Stomach (tissue), 9 donors: ENCODE measurements around the gene BCAR1. TPM values are rescaled to one million over a fixed set of nuclear protein-coding genes. Genes with fewer than 3 reads are reported as not detected.
A peak's percentile ranks its signal among the peaks of the same experiment; 100 is the strongest.

Source experiments
- DNase-seq, 2 donors: peaks; one replicate each; pipeline versions ENCODE4 v3.0.0 to v3.0.0-alpha.2; 2013 to 2019
- H3K27ac ChIP-seq, 5 donors: fragments of 200-600 bp in 4 of 5; sonication (generic) in 4 of 5; one replicate each; pipeline ENCODE4 v1.5.1; 2013 to 2019; ENCODE audit warnings: mild to moderate bottlenecking in 1 of 5, moderate library complexity in 1 of 5
- H3K27me3 ChIP-seq, 3 donors: fragments of 200-600 bp; sonication (generic); one replicate each; pipeline ENCODE4 v1.5.1; 2017 to 2019; ENCODE audit warnings: mixed run types in 1 of 3
- H3K36me3 ChIP-seq, 4 donors: fragments of 200-600 bp; sonication (generic); 1 replicate in 3 of 4; 2 replicates in 1 of 4; pipeline ENCODE4 v1.5.1; 2016 to 2019
- H3K4me1 ChIP-seq, 4 donors: fragments of 200-600 bp; sonication (generic); one replicate each; pipeline ENCODE4 v1.5.1; 2016 to 2019
- H3K4me3 ChIP-seq, 4 donors: fragments of 200-600 bp; sonication (generic) in 3 of 4; one replicate each; pipeline ENCODE4 v1.5.1; 2016 to 2019; ENCODE audit warnings: mild to moderate bottlenecking in 1 of 4
- H3K9me3 ChIP-seq, 4 donors: fragments of 200-600 bp; sonication (generic); one replicate each; pipeline ENCODE4 v1.5.1; 2016 to 2019
- EP300 ChIP-seq: sonication (generic); formaldehyde crosslinking; IDR thresholded peaks from one replicate; pipeline ENCODE4 v1.6.1; 2017; ENCODE audit warnings: antibody characterized with exemption
- POLR2A ChIP-seq, 4 donors: fragments of 450-650 bp; IDR thresholded peaks; one replicate each; pipeline ENCODE4 v1.6.1; 2016; ENCODE audit warnings: antibody characterized with exemption in 4 of 4, control low read depth in 2 of 4, mild to moderate bottlenecking in 1 of 4, moderate library complexity in 1 of 4
- POLR2AphosphoS5 ChIP-seq, 3 donors: sonication (generic); formaldehyde crosslinking; IDR thresholded peaks; one replicate each; pipeline ENCODE4 v1.6.1; 2016; ENCODE audit warnings: antibody characterized with exemption in 3 of 3
- WGBS, 5 donors: extraction: QIAGEN DNeasy Blood & Tissue Kit in 3 of 5; methylation state at CpG; one replicate each; pipeline versions ENCODE4 v1.1.5 to v1.1.7; 2013 to 2018; 5-methylcytosine and 5-hydroxymethylcytosine counted together
- intact Hi-C: fragments of 100-400 bp; cut with DNase I; formaldehyde crosslinking; loops from one replicate; pipeline ENCODE4 v1.15.1; 2023; ENCODE audit warnings: low total_unique reads
- polyA plus RNA-seq, 3 donors: library from polyadenylated mRNA; stranded (reverse); fragments of 200-250 nt; gene quantifications; one replicate each; pipeline ENCODE4 v1.2.3, GENCODE V29; 2013
- total RNA-seq, 5 donors: library from RNA; depleted of rRNA; stranded (reverse); fragments of >200 nt; gene quantifications; one replicate each; pipeline versions ENCODE4 v1.1.0 to v1.2.3, GENCODE V29; 2014 to 2016
- TF ChIP-seq, protein P1 (sequence below), 7 experiments: fragments of 450-650 bp in 4 of 7; fragments of 200-600 bp in 3 of 7; sonication (generic) in 3 of 7; IDR thresholded peaks; one replicate each; pipeline ENCODE4 v1.5.1; 2016 to 2019; ENCODE audit warnings: antibody characterized with exemption in 7 of 7, control low read depth in 2 of 7, mild to moderate bottlenecking in 1 of 7
- donor health status: healthy with polysubstance abuse.
- donor health status: Bipolar disorder and iron deficiency.
- donor health status: healthy.

The BCAR1 gene
- total and polyA plus RNA-seq, 8 donors = 34.7 to 219 (median 56.8) TPM

DNA sequence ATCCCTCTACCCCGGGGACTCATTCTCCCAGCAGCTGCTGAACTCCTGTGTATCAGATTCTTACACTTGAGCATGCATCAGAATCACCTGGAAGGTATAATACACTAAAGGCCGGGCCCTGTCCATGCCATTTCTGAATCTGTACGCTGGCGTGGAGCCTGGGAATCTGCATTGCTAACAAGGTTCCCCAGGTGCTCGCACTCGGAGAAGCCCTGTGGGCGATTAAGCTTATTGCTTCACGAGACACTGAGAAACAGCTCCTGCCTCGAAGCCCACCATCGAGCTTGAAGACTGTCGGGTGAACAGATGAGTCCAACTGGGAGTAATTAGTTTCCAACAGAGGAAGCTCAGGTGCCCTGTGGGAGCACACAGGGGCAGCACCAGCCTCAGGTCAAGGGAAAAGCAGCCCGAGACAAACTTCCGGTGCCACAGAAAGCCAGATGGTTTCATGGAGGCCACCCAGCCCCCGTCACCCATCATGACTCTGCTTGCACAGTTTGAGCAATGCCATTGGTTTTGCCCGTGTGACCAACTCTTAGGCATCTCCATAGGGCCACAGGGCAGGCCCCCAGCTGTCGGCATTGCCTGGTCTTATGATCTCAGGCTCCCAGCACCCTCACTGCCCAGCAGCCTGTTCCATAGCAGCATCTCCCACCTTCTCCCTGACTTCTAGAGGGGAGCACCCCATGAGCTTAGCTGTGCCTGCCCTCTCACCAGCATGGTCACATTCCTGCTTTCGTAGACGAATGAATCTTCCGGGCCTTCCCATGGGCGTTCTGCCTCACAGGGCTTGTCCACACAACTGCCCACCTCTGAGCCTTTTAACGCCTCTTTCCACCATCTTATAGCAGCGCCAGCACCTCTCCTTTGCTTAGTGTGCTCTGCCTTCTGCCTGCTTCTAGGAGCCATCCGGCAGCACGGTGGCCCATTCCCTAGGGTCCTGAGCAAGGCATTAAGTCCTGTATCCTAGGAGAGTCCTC, 55.3 kb downstream of the BCAR1 start:
- Histone ChIP-seq H3K27me3 (peaks cover 0 to 41% (median 12%) of the 10 kb centered on the region in 3 donors), H3K27ac (no peak overlapping the region), H3K4me1 (peaks cover 0 to 14% (median 7%) of the 10 kb centered on the region in 4 donors), H3K9me3 (no peaks in the 10 kb centered on the region), H3K36me3 (no peaks in the 10 kb centered on the region), H3K4me3 (no peak overlapping the region)
- peak in 1 of 2 donors; percentile 22 for DNase-seq
- no peak for TF ChIP-seq POLR2A (IDR thresholded peaks at IDR 0.05)
- no peak for TF ChIP-seq EP300
- TF ChIP-seq, protein P1, sequence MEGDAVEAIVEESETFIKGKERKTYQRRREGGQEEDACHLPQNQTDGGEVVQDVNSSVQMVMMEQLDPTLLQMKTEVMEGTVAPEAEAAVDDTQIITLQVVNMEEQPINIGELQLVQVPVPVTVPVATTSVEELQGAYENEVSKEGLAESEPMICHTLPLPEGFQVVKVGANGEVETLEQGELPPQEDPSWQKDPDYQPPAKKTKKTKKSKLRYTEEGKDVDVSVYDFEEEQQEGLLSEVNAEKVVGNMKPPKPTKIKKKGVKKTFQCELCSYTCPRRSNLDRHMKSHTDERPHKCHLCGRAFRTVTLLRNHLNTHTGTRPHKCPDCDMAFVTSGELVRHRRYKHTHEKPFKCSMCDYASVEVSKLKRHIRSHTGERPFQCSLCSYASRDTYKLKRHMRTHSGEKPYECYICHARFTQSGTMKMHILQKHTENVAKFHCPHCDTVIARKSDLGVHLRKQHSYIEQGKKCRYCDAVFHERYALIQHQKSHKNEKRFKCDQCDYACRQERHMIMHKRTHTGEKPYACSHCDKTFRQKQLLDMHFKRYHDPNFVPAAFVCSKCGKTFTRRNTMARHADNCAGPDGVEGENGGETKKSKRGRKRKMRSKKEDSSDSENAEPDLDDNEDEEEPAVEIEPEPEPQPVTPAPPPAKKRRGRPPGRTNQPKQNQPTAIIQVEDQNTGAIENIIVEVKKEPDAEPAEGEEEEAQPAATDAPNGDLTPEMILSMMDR (IDR thresholded peaks at IDR 0.05) = no peak
- TF ChIP-seq POLR2AphosphoS5 (IDR thresholded peaks at IDR 0.05) = no peak
- WGBS, 5 donors = 81 to 86% (median 84%) methylated on average over 24 of the region's 24 CpGs
- intact Hi-C loops = no loop called here

DNA sequence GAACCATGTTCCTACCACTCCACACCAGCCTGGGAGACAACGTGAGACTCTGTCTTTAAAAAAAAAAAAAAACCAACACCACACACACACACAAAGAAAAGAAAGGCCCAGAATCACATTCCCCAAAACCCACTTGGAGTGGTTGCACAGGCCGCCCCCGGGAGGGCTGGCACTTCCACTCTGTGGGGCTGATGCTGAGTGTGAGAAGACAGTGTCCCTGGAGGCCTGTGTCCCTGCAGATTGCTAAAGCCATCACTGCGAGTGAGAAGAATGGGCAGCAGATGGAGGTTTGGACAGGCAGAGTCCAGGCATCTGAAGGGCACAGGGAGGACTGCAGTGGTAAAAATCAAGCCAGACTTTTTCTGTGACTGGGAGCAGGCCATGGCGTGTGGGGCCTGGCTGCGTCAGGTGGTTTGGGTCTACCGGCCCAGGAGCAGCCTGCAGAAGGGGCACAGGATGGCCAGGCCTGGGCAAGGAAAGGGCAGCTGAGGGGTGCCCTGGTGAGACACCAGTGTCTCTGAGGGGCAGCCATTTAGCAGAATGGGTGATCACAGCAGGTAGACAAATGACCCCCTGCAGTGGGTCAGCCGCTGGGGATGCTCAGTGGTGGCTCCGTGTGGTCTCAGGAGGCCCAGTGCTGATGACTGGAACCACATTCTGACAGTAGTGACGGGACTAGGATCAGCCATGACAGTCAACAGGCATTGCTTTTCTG, 57.5 kb downstream of the BCAR1 start:
- peak in 1 of 2 donors; percentile 16 for DNase-seq
- H3K4me3 ChIP-seq = no peak overlapping the region
- 83 to 91% (median 85%) methylated on average over 10 of the region's 10 CpGs for WGBS, 5 donors
- H3K27ac ChIP-seq = no peak overlapping the region
- intact Hi-C loops = no loop called here
- H3K9me3 ChIP-seq = no peaks in the 10 kb centered on the region
- H3K4me1 ChIP-seq = peaks cover 0 to 7% (median 4%) of the 10 kb centered on the region in 4 donors
- peaks cover 0 to 37% (median 12%) of the 10 kb centered on the region in 3 donors for H3K27me3 ChIP-seq
- TF ChIP-seq POLR2A (IDR thresholded peaks at IDR 0.05) (no peak), EP300 (no peak), POLR2AphosphoS5 (IDR thresholded peaks at IDR 0.05) (no peak)
- TF ChIP-seq, protein P1 (IDR thresholded peaks at IDR 0.05) = no peak
- H3K36me3 ChIP-seq = no peaks in the 10 kb centered on the region

DNA sequence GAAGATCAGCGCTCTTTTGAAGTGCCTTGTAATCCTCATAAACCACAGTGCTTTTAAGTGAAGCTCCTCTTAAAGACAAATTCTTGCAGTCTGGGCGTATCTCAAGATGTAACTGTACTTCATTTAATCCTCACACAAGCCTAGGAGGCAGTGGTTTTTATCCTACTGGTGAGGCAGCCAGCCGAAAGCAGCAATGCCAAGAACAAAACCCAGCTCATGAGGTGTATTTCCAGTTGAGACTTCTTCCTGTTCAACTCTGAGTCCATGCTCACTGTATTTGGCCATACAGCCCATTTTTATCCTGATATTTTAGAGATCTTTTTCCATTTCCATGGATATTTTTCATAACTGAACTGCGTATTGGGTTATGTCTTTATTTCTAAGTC, 58.2 kb downstream of the BCAR1 start:
- Histone ChIP-seq H3K4me3 (no peak overlapping the region), H3K36me3 (no peaks in the 10 kb centered on the region), H3K9me3 (no peaks in the 10 kb centered on the region), H3K4me1 (peaks cover 0 to 6% (median 3%) of the 10 kb centered on the region in 4 donors), H3K27ac (no peak overlapping the region), H3K27me3 (peaks cover 0 to 39% (median 10%) of the 10 kb centered on the region in 3 donors)
- no peak for TF ChIP-seq POLR2AphosphoS5 (IDR thresholded peaks at IDR 0.05)
- no peak for TF ChIP-seq POLR2A (IDR thresholded peaks at IDR 0.05)
- TF ChIP-seq EP300 = no peak
- TF ChIP-seq, protein P1 (IDR thresholded peaks at IDR 0.05) = no peak
- WGBS, 5 donors = 87 to 93% (median 91%) methylated on average over 4 of the region's 4 CpGs
- intact Hi-C loops = no loop called here
- no peak for DNase-seq

DNA sequence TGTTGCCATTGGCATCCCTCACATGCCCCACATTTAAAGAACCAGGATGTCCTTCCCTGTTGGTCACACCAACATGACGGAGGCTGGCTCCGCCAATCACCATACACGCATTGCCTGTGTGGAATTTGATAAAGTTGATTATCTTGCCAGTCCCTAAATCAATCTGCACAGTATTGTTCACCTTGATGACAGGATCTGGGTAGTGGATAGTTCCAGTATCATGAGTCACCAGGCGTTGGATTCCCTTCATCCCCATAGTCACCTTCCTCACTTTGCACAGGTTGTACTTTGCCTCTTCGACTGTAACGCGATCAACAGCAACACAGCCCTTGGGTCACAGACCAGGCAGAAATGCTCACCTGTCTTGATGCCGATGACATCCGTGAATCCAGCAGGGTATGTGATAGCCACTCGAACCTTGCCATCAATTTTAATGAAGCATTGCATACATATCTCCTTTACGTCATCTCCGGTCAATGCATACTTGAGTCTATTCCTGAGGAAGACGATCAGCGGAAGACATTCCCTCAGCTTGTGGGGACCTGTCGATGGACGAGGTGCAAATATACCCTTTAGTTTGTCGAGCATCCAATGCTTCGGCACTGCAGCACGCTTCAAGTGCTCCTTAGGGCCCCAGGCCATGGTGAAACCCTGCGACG, 58.7 kb downstream of the BCAR1 start:
- Histone ChIP-seq H3K27ac (no peak overlapping the region), H3K9me3 (no peaks in the 10 kb centered on the region), H3K4me1 (peaks cover 0 to under 1% (median 0%) of the 10 kb centered on the region in 4 donors), H3K27me3 (peaks cover 0 to 34% (median 5%) of the 10 kb centered on the region in 3 donors), H3K36me3 (no peaks in the 10 kb centered on the region), H3K4me3 (no peak overlapping the region)
- intact Hi-C loops = no loop called here
- no peak for DNase-seq
- no peak for TF ChIP-seq EP300
- TF ChIP-seq, protein P1 (IDR thresholded peaks at IDR 0.05) = no peak
- TF ChIP-seq POLR2A (IDR thresholded peaks at IDR 0.05) = no peak
- no peak for TF ChIP-seq POLR2AphosphoS5 (IDR thresholded peaks at IDR 0.05)
- 87 to 90% (median 90%) methylated on average over 21 of the region's 21 CpGs for WGBS, 5 donors
